Activated CD4-positive, CD25-positive, alpha-beta regulatory T cell (primary cell): ENCODE measurements around the gene MRPL49.
"Not testable (repeated sequence)": the region's sequence is repeated elsewhere in the genome, so short reads cannot be mapped to it uniquely, and the experiment has no call there.

Experiments
- DNase-seq, 4 experiments: peaks; one replicate each; lab custom pipeline; 2025; lab: John Stamatoyannopoulos, UW

Gene MRPL49

GRCh38 chr11:65165410-65166317, 43.5 kb downstream of the MRPL49 start:
- no peak for DNase-seq

GRCh38 chr11:65166893-65167292, 44.8 kb downstream of the MRPL49 start:
- no peak for DNase-seq

- no peak for DNase-seq
Measured at GRCh38 chr11:65167656-65168055, 45.5 kb downstream of the MRPL49 start.

- no peak for DNase-seq
Measured at GRCh38 chr11:65169164-65169641, 47.1 kb downstream of the MRPL49 start.

- DNase-seq, result no peak
Measured at GRCh38 chr11:65170058-65170534, 48.0 kb downstream of the MRPL49 start, which contains the start of gene SPDYC. Gene SPDYC (plus strand): TSS chr11:65170233. CDS start chr11:65171358, 1,125 bp downstream.

GRCh38 chr11:65172600-65172999, 50.5 kb downstream of the MRPL49 start:
- DNase-seq, result no peak

GRCh38 chr11:65174571-65175010, 52.5 kb downstream of the MRPL49 start:
- not testable (repeated sequence) for DNase-seq
